AG10803 (cell line): Measurements from ENCODE around the gene VCPKMT.

Experiments
- DNase-seq: peaks from one replicate; pipeline ENCODE4 v3.0.0; 2010; ENCODE audit warnings: low read depth
- H3K4me3 ChIP-seq: 2 replicates; pipeline ENCODE4 v1.5.1; 2011; ENCODE audit warnings: mild to moderate bottlenecking, low read length, control low read depth
- TF ChIP-seq, protein P1 (sequence below): conservative IDR thresholded peaks from 2 replicates; pipeline ENCODE4 v1.5.1; 2011; ENCODE audit warnings: mild to moderate bottlenecking, low read length, control low read depth, inconsistent platforms

VCPKMT gene

DNA sequence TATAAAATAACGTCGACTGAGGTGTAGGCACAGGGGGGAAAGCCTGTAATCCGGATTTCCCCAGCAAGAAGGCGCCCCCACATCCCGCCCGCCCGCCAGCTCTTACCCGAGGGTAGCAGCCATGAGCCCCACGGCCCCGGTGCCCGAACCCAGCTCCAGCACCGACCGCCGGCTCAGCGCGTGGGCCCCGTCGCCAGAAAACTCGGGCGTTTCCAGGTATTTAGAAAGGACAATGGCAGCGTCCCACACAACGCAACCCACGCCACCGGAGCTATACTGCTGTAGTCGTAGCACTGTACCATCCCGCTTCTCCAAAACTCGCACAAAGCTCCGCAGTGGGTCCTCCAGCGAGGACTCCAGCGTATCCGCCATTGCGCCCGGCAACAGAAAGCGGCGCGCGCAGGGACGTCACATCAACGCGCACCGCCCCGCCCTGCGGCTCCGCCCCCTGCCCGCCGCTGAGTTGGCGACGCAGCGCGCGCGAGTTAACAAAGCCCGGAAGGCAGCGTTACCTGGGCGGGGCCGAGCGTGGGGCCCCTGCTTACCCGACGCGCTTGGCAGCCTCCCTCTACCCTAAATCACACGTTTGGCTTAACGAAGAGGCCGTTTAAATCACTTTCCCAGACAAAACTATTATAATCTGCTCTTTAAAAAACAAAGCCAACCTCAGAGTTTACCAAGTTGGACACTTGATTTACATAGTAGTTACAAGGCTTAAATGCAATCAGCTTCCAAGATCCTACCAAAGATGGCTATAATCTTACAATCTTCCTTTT, at the start of gene VCPKMT:
Gene VCPKMT (minus strand): TSS at position 392 of the 776 bp plus-strand sequence. CDS start 20 bp downstream, at position 372.
- peak within 1 kb of the TSS; percentile 94 for H3K4me3 ChIP-seq
- TF ChIP-seq, protein P1, sequence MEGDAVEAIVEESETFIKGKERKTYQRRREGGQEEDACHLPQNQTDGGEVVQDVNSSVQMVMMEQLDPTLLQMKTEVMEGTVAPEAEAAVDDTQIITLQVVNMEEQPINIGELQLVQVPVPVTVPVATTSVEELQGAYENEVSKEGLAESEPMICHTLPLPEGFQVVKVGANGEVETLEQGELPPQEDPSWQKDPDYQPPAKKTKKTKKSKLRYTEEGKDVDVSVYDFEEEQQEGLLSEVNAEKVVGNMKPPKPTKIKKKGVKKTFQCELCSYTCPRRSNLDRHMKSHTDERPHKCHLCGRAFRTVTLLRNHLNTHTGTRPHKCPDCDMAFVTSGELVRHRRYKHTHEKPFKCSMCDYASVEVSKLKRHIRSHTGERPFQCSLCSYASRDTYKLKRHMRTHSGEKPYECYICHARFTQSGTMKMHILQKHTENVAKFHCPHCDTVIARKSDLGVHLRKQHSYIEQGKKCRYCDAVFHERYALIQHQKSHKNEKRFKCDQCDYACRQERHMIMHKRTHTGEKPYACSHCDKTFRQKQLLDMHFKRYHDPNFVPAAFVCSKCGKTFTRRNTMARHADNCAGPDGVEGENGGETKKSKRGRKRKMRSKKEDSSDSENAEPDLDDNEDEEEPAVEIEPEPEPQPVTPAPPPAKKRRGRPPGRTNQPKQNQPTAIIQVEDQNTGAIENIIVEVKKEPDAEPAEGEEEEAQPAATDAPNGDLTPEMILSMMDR: no peak
- DNase-seq: peak; percentile 86

DNA sequence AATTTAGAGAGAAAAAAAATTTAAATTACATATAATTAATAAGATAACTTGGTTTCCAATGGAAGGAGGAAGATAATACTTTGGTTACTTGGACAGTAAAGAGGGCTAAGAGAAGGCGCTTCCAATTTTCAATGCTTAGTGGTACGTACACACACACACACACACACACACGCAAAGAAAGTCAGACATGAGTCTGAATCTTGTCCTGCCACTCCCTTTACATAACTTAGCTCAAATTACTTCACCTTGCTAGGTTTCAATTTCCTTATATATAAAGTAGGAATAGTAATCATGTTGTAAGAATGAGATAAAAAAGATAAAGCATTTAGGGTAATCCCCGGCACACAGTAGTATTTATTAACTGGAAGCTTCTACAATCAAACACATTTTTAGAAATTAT, 39.7 kb upstream of the VCPKMT start:
- DNase-seq: no peak
- TF ChIP-seq, protein P1: no peak

DNA sequence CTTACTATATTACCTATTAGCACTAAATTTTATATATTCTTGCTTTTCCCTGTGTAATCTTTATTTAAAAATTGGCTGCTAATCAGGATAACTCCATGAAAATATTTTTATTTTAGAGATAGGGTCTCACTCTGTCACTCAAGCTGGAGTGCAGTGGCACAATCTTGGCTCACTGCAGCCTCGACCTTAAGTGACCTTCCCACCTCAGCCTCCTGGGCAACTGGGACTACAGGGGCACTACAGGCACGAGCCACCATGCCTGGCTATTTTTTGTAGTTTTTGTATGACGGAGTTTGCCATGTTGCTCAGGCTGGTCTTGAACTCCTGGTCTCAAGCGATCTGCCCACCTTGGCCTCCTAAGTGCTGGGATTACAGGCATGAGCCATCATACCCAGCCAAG, 32.4 kb upstream of the VCPKMT start:
- no peak overlapping the region for H3K4me3 ChIP-seq
- DNase-seq: no peak
- TF ChIP-seq, protein P1: no peak

More for the DNA sequence above, 39.7 kb upstream of the VCPKMT start:
- H3K4me3 ChIP-seq: no peak overlapping the region

DNA sequence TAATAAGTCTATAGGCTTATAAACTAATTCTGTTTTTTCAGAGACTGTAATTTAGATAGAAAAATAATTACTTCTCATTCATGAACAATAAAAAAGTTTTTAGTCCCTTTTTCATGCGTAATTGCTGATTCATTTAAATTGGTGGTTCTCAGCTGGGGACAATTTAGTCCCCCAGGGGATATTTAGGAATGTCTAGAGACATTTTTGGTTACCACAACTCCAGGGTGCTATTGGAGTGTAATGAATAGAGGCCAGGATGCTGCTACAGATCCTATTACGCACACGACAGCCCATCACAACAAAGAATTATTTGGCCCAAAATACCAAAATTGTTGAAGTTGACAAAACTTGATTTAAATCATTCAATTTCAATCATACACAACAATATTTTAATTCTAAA, 22.8 kb upstream of the VCPKMT start:
- DNase-seq: peak; percentile 20
- no peak overlapping the region for H3K4me3 ChIP-seq
- TF ChIP-seq, protein P1: no peak

DNA sequence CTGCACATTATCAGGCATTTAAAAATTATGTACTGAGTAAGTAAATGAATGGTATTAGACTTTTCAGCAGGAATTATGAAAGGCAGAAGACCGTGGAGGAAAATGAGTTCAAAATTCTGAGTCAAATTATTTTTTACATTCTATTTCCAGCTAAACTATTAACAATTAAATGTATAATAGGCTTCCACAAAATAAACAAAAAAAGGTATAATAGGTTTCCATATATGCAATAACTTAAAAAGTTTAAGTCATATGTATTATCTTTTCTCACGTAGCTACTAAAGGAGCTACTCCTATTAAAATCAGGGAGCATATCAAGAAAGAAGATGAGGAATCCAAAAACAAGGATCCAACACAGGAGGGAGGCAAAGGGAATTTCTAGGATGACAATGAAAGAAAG, 11.4 kb upstream of the VCPKMT start:
- DNase-seq: no peak
- no peak overlapping the region for H3K4me3 ChIP-seq
- TF ChIP-seq, protein P1: no peak

DNA sequence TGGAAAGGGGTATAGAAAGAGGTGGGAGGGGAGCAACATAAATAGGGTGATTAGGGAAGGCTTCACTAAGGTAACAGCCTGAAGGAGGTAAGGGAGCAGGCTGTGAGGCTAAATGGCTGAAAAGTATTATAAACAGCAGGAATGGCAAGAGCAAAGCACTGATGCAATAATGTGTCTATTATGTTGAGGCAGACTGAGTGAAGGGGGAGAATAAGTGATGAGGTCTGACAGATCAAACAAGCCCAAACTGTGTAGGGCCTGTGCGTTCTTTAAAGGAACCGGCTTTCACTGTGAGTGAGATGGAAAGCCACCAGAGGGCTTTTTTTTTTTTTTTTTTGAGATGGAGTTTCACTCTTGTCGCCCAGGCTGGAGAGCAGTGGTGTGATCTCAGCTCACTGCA, 6.7 kb upstream of the VCPKMT start:
- no peak overlapping the region for H3K4me3 ChIP-seq
- DNase-seq: no peak
- TF ChIP-seq, protein P1: no peak

DNA sequence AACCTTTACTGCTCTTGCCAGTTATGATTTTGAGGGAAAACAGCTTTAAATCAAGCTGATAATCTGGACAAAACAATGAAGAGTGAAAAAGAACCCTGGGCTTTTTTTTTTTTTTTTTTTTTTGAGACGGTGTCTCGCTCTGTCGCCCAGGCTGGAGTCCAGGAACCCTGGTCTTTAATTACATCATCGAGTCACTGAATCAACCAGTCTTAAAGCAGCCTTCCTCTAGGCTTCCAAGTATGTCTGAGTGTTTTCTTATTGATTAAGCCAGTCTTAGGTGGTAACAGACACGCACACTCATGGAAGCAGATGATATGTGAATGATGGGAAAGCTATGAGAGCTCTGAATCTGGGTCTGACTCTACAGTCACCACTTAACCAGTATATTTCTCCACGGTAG, 5.9 kb upstream of the VCPKMT start:
- no peak for DNase-seq
- no peak overlapping the region for H3K4me3 ChIP-seq
- TF ChIP-seq, protein P1: no peak
